ENCODE measurements around the gene KMT2C.

The KMT2C gene

DNA sequence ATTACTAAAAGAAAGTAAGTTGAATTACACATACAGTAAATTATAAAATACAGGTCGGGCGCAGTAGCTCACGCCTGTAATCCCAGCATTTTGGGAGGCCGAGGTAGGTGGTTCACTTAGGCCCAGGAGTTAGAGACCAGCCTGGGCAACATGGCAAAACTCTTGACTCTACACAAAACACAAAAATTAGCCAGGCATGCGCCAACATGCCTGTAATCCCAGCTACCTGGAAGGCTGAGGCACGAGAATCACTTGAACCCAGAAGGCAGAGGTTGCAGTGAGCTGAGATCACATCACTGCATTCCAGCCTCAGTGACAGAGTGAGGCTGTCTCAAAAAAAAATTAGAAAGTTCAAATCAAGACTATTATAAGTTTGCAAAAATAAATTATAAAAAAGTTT is 235.4 kb downstream of the KMT2C start:
- no peak for DNase-seq (ENCODE audit: low spot score)

DNA sequence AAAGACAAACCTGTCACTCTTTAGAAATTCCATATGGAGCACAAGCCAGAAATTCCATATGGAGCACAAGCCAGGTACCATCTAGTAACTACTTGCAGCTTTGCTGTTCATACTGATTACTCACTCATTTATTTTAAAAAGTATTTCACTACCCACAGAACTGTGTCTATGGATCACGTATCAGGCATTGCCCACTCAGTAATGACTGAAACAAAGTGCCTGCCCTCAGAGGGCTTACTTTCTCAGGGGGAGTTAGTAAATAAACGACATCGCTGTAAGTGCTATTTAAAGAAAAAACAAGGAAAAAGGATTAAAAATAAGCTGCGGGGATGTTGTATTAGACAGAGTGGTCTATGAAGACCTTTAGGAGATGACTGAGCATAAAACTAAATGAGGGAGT is 239.4 kb downstream of the KMT2C start:
- no peak for DNase-seq (ENCODE audit: low spot score)

DNA sequence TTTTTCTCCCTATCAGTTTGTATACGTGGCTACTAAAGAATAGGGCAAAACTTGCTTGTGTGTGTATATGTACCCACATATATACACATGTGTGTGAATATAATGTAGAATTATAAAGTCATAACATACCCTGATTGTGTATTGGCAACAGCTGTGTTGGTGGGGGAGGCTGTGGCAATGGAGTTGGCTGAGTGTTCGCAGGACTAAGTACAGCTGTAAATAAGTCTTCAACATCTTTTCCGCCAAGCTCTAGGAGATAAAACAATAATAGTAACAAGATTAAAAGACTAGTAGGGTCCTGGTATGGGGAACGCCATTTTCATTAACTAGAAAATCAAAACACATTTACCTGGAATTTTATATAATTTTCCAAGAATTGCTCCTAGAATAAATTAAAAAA is 241.9 kb downstream of the KMT2C start:
- no peak for DNase-seq (ENCODE audit: low spot score)

DNA sequence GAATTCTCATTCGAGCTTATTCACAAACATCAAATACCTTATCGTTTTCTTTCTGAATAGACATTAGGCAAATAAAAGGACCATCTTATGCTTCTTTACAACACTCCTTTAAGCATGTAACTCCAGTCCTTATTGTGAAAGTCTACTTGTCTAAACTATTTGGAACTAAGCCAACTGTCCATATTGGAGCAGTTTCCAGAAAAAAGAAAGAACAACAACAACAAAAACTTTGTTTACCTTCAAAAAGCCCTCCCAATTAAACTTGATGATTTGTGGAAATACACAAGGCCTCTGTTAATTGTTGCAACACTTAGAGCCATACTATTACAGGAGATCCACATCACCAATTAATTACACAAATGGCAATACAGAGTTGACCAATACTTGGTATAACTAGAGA is 246.7 kb downstream of the KMT2C start:
- DNase-seq (ENCODE audit: low spot score), result no peak

DNA sequence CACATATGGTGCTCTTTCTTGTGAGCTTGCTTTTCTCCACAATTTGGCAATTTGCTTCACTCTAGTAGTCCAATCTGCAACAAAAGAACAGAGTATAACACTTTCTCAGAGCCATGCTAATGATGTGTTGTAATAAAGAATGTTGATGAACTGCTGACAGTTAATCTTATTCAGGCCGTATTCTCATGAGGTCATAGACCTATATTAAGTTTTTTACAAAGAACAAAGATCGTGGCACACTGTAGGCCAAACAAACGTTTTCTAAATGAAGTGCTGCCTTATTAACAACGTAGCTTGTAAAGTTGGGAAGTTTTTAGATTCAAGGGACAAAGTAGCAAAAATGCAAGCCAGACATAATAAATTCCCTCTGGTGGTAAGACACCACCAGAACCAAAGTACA is 250.2 kb downstream of the KMT2C start:
- no peak for DNase-seq (ENCODE audit: low spot score)

DNA sequence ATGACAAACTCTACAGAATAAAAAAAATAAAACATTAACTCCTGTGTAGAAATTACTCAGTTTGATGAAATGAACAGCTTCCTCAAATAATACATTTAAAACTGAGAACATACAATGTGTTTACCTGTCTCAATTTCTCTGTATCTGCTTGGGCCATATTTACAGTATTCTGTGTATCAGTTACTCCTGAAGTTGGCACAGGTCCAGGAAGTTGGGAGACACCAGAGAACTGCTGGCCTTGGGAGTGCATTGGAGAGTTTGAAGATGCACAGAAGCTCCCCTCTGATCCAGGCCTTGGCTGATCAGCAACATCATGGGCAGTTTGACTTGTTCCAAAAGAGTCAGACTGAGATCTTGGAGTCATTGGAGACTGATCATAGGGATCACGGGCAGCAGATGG is 255.2 kb downstream of the KMT2C start:
- no peak for DNase-seq (ENCODE audit: low spot score)

DNA sequence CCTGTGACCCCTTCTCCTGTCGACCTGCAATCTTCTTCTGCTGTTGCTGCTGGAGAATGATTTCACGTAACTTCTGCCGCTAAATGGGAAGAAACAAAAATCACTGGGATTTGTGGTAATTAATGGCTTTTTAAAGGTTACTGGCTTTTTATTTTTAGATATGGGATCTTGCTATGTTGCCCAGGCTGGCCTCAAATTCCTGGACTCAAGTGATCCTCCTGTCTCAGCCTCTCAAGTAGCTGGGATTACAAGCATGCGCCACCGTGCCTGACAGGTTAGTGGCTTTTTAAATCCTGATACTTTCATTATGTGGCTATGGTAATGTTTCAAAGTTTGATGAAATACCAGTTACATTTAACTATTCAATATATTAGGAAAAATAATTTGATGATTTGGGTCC is 255.8 kb downstream of the KMT2C start:
- no peak for DNase-seq (ENCODE audit: low spot score)

DNA sequence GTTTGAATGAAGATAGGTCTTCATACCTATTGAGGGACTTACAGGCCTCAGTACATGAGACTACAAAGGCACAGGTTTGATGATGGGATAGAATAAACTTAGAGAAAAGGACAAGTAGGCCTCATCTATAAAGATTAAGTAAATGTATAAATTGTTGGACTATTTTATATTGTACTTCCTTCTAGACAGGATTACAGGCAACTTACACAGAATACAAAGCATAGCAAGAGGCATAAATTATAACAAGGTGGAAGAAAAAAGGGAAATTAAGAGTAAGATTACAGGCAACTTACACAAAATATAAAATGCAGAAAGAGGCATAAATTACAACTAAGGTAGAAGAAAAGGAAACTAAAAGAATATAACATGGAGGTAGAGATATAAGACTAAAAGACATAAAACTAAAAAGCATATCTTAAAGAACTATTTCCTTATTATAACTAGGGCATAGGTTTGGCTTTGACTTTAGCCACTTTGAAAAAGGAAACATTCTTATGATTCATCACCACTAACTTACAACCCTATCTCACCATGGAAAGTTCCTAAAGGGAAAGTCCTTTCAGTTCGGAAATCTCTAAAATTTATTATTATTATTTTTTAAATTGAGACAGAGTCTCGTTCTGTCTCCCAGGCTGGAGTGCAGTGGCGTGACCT is 257.3 kb downstream of the KMT2C start:
- DNase-seq (ENCODE audit: low spot score), result no peak

DNA sequence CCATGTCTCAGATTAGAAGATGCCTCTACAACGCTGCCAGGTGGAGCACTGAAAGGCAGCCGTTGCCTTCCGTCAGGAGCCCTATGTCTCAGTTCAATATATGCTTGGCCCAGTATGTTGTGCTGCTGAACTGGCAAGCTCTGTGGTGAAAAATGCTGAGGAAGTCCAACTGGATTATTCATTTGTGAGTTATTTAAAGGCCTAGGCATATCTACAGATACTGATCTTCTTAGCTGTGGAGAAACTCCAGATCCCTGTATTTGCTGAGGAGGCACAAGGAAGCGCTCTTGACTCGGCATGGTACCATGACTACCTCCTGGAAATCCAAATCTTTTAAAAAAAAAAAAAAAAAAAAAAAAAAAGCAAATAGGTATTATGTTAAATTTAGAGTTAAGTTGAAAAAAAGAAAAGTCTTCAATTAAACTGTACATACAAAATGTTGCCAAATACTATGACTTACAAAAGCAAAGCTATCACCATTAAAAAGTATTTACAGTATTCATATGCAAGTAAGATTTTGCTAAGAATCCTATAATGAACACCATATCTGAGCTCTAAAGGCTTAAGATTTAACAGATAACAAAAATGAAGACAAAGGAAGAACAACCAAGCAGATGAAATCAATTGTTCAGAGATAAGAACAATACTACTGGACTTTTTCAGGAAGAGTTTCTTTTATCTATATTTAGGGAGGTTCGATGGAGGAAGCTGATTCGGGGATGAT is 258.0 kb downstream of the KMT2C start:
- no peak for DNase-seq (ENCODE audit: low spot score)

DNA sequence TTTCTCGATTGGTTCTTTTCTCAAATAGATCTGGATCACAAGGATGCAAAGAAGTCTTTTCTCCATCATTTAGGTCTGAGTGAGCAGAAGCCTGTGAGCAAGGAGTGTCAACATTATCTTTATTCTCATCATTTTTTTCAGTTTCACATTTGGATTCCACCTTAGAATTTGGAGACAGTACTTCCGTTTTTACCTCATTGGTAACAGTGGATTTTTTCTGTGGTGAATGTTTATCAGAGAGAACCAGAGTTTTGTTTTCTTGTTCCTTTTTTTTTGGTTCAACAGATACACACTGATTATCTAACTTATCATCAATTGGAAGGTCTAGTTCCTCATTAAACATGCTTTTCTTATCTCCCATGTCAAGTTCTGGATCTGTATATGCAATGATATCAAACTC is 259.0 kb downstream of the KMT2C start:
- no peak for DNase-seq (ENCODE audit: low spot score)

DNA sequence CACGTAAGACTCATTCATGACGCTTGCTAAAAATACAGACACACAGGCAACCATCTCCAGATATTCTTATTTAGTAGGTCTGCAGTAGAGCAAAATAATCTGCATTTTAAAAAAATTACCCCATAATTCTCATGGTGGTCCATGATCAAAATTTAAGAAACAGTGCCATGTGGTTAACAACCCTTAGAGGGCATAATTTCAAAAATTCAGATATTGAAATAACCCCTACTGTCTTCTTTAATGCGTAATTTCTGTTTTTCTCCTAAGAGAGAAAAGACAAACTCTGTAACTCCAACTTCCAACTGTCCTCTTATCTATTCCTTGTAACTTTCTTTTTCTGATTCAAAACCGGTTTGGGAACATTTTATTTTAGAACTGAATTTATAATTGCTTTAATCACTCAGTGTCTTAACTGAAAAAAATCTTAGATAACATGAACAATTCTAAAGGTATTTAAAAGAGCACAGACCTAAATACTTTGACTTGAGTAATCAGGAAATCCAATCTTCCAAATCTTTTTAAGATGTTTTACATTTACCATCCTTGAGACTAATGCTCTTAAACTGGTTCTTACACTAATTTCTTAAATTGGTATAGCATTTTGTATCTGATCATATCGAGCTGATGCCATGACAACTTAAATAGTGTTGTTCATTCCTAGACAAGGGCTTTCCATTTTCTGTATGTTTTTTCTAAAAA is 262.3 kb downstream of the KMT2C start:
- no peak for DNase-seq (ENCODE audit: low spot score)

DNA sequence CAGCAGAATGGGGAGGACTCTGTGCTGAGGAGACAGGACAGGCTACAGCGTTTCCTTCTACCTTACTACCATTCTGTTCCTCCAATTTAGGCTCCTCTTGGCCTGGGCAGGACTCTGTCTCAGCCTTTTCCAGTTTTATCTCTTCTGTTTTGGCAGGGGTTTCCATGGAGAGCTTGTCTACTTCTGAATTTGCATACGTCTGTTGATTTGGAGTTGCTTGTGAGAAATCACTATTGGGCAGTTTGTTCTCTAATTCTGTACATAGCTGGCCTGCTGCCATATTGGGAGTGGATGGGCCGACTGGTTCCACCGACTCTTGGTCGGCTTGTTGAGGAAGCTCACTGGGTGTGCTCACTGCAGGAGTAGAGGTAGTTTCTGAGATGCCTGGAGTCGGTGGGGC is 273.5 kb downstream of the KMT2C start:
- DNase-seq (ENCODE audit: low spot score), result no peak

DNA sequence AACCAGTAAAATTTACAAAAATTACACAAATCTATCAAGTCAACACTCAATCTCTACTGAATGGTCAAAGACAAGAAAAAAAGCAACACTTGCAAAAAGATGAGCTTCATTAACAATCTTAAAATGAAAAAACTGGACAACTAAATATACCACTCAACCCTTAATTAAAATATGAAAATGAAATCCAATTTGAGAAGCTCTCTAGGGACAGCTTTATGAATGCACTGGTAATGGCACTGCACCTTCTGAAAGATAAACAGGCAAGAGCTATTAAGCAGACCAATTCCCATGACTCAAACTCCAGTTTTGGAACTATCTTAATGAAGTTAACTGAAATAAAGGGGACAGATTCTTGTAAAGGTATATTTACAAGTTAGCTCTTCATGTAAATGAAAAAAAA is 274.6 kb downstream of the KMT2C start:
- DNase-seq (ENCODE audit: low spot score), result no peak

DNA sequence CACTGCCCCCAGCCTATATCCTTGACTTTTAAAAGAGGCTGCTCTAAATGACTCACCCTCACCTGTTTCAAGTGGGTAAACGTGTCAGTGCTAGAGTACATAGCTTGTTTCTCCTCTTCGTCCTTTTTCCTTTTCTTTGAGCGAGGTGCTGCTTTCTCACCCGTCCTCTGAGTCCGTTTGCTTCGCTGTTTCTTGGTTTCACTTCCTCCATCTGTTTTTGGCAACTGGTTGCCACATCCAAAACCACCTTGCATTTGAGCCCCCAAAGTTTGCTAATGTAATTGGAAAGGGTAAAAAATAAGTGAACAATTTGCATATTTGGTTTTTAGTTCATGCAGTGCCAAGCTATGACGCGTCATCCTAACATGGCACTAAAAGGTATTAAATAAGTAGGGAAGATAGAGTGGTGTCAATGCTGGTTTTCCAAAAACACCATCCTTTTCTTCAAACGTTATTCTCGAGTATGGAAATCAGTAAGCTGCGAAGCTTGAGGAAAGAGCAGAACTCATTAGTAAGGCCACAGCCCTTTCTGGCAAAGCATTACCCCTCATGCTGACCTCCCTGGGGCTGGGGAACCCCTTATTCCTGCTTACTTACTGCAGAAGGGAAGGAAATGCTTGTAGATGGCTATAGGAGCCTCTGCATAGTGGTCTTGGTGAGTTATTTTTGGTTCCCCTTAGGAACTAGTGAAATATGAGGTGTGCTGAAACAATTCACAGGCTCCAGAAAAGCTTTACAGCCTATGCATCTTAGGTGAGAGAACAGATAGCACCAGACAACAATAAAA is 276.8 kb downstream of the KMT2C start:
- no peak for DNase-seq (ENCODE audit: low spot score)

DNA sequence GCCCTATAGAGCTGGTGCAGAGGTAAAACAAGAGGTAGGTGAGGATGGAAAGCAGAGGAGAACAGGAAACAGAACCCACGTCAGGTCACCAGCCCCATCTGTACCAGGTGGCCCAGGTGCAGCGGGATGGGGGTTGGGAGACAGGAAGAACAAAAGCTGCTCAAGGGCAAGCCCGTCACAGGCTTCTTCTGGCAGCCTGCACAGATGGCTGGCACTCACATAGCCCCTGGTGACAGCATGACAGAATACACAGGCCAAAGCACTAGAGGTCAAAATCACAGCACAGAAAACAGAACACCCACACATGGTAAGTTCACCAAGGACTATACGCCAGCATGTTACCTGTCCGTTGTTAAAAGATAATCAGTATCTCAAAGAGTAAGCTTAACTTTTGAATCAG is 283.5 kb downstream of the KMT2C start:
- DNase-seq (ENCODE audit: low spot score), result no peak

DNA sequence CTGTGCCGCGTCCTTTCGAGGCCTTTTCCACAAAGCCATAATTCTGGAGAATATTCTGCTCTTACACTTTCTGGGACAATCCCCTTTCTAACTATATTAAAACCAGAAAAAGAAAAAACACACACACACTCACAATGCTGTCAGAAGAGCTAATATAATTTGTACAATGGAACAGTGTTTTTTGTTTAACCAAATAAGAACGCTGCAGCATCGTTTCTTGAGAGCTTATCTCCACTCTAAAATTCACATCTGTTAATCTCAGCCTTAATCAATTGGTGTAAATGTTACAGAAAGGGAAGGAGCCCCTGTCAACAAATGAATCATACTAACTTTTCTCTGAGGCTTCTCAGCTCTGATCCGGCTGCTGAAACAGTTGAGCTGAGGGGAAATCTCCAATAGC is 286.4 kb downstream of the KMT2C start:
- no peak for DNase-seq (ENCODE audit: low spot score)

DNA sequence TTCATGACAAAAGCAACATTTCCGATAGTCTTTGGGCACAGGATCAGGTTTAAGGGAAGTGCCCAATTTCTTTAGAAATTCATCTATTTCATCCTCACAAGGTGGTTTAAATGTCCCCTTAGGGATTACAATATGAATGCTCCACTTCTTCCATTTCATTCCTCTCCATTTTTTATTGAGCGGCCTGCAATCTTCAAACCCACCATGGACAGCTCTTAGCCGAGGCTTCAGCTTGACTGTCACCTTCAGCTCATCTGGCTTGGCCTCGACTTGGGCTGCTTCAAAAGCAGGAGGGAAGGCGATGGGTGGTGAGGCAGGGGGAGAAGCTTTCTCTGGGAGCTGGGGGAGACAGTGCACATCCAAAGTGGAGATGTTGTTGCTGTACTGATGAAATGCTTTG is 287.1 kb downstream of the KMT2C start:
- DNase-seq (ENCODE audit: low spot score), result no peak

DNA sequence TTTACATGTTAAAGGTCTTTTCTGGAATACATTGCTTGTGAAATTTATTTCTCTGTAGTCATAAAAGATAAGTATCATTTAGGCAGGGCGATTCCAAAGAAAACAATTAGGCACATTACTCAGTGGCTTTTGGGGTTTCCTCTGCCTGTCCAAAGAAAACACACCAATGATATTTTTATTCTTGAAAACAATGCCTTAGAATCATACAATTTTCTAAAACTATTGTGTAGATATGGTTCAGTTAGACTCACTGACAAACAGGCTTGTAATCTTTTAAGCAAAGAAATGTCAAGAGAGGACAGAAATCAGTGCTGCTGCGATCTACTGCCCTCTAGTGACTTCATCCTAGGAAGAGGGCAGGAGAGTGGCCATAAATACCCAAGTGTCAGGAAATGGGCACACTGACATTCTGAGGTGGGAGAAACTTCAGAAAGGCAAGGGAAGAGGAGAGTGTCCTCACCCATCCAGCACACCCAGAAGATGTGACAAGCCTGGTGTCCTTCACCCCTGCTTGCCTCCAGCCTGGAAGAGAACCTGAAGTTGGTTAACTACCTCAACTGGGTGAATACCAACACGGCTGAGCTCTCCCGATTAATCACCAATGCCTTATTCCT is 289.8 kb downstream of the KMT2C start:
- no peak for DNase-seq (ENCODE audit: low spot score)

DNA sequence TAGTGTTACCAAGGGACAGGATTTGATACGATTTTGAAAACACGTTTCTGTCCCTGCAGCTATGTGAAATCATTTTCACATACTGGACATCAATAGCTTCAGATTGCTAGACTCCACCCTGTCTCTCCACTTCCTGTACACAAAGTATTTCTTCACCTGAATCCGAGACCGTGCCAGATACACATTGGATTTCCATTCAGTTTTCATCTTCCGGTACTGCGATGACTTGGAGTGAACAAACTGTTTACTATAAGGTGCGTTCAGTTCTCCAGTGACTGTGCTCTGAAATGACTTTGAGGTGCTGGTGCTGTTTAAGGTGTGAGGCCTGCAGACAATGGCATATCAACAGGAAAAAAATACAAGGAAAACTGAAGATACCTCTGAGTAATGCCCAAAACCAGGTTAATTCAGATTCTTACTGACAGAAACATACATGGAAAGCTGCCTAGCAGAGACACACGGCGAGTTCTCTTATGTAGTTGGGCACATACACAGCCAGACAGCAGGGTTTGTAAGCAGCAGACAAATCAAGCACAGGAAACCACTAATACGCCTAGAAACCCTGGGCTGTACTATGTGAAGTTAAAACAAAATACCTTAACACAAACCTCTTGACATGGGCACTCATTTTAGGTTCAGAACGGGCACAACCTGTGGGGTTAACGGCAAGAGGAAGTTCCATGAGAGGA is 291.1 kb downstream of the KMT2C start:
- DNase-seq (ENCODE audit: low spot score), result no peak

DNA sequence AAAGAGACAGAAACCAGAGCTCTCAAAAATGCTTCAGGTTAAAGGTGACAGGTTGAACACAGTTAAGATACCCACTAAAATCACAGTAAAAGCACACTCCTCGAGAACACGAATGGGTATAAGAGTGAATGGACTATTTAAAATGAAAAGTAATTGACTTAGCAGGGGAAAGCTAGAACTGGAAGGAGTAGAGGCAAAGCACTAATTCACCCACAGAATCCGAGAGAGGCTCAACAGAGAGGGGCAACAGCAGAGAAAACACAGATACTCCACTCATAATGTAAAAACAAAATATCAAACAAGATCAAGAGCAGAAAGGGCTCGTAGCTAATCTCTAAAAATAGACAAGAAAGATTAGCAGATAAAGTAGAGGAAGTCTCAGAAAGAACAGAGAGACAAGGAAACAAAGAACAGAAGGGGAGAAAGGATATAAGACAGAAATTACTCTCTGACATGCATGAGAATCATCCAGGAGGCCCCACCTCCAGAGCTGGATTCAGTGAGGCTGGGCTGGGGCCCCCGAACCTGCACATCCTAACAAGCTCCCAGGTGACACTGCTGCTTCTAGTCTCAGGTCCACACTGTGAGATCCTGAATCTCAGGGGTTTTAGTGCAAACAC is 292.7 kb downstream of the KMT2C start:
- no peak for DNase-seq (ENCODE audit: low spot score)

DNA sequence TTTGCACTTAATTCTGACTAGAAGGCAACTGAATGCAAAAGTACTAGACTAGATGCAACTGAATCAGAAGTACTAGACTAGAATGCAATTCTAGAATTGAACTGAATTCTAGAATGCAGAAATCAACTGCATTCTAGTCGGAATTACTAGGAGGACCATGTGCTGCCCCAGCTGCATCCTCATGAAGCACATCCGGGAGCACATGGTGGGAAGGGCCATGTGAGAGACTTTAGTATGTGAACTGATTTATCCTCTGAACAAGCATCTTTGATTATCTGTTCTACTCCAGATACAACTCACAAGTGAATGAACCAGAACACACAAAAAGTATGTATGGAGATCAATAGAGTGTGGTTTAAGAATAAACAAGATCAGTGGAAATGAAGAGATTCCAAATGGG is 295.2 kb downstream of the KMT2C start:
- no peak for DNase-seq (ENCODE audit: low spot score)
